ENCODE measurements around the gene SEMG2. TPM values are rescaled to one million over a fixed set of nuclear protein-coding genes. Genes with fewer than 3 reads are reported as not detected.

The SEMG2 gene
- total and polyA plus RNA-seq, 2 donors (not counting 1 experiment from before 2014, with no cell fraction given): not detected

- WGBS (ENCODE audit: insufficient coverage): no CpG with 5 or more reads among the region's 2 CpGs
- no peaks in the 10 kb centered on the region for H4K20me1 ChIP-seq (ENCODE audit: control insufficient read depth, insufficient read depth, low read length, poor library complexity, severe bottlenecking)
- H3K79me2 ChIP-seq (ENCODE audit: control insufficient read depth, insufficient read depth, low read length): no peaks in the 10 kb centered on the region
- ChIA-PET CTCF (no interaction called here), POLR2A (no interaction called here)
- H3K4me3 ChIP-seq (ENCODE audit: control extremely low read depth in 1 of 5, extremely low read depth in 1 of 5, insufficient read depth in 1 of 5, low read depth in 2 of 5, low read length in 4 of 5): no peak overlapping the region
- H3K4me2 ChIP-seq (replicated peaks; ENCODE audit: low read depth, low read length, poor library complexity, severe bottlenecking): no peak overlapping the region
- H3K4me1 Mint-ChIP-seq: no peaks in the 10 kb centered on the region
- H3K27ac ChIP-seq (ENCODE audit: low read length in 2 of 2): no peak overlapping the region
- no peak for TF ChIP-seq EZH2 (IDR thresholded peaks at IDR 0.05; ENCODE audit: borderline replicate concordance, insufficient read depth, low read depth, low read length, poor library complexity, severe bottlenecking)
- TF ChIP-seq, protein P1, sequence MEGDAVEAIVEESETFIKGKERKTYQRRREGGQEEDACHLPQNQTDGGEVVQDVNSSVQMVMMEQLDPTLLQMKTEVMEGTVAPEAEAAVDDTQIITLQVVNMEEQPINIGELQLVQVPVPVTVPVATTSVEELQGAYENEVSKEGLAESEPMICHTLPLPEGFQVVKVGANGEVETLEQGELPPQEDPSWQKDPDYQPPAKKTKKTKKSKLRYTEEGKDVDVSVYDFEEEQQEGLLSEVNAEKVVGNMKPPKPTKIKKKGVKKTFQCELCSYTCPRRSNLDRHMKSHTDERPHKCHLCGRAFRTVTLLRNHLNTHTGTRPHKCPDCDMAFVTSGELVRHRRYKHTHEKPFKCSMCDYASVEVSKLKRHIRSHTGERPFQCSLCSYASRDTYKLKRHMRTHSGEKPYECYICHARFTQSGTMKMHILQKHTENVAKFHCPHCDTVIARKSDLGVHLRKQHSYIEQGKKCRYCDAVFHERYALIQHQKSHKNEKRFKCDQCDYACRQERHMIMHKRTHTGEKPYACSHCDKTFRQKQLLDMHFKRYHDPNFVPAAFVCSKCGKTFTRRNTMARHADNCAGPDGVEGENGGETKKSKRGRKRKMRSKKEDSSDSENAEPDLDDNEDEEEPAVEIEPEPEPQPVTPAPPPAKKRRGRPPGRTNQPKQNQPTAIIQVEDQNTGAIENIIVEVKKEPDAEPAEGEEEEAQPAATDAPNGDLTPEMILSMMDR (IDR thresholded peaks at IDR 0.05): no peak
- no peak overlapping the region for H3K27ac Mint-ChIP-seq
- H3K27me3 ChIP-seq (replicated peaks in 1 of 4; ENCODE audit: control extremely low read depth in 1 of 4, control insufficient read depth in 3 of 4, insufficient read depth in 4 of 4, low read length in 3 of 4): peaks cover 0 to 14% (median 2%) of the 10 kb centered on the region in 4 experiments
- H2AFZ ChIP-seq (ENCODE audit: insufficient read depth, low read depth, low read length, poor library complexity, severe bottlenecking): no peak overlapping the region
- peaks cover 38% of the 10 kb centered on the region for H3K27me3 Mint-ChIP-seq
- H3K4me1 ChIP-seq (ENCODE audit: control insufficient read depth in 2 of 2, insufficient read depth in 2 of 2, low read length in 2 of 2): no peaks in the 10 kb centered on the region
- no peaks in the 10 kb centered on the region for H3K36me3 ChIP-seq (replicated peaks in 1 of 2; ENCODE audit: control extremely low read depth in 1 of 2, control insufficient read depth in 1 of 2, extremely low read depth in 1 of 2, insufficient read depth in 2 of 2, low read length in 1 of 2)
- DNase-seq (no peak), ATAC-seq (ENCODE audit: low read depth) (no peak)
- no peak overlapping the region for H3K4me3 Mint-ChIP-seq
- no peak overlapping the region for H3K9ac ChIP-seq (ENCODE audit: low read length)
- intact Hi-C loops (cut with micrococcal nuclease): no loop called here
- H3K9me3 ChIP-seq (ENCODE audit: control extremely low read depth in 1 of 3, control insufficient read depth in 2 of 3, insufficient read depth in 1 of 3, low read length in 2 of 3): peaks cover 0 to 14% (median 11%) of the 10 kb centered on the region in 3 donors
- H3K9me3 Mint-ChIP-seq (ENCODE audit: insufficient read depth): peaks cover 6% of the 10 kb centered on the region
These were observed 17.0 kb downstream of the SEMG2 start for GRCh38 chr20:45238139-45238538.

DNA sequence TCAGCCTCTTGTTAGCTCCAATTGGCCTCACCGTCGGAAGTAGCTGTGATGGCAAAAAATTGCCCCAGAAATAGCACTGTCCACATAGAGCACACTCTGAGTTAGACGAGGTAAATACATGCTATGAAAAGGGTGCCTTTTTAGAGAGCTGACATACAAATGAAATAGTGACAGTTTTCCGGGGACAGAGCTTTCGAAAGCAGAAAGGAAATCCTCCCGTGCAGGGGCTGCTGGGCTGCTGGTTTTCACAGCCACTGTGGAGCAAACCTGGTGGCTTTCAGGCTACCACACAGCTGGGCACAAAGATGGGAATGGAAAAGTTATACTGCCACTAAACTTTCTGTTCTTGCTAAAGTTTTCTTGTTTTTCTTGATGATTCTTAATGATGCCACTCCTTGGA lies 24.9 kb downstream of the SEMG2 start:
- WGBS (ENCODE audit: insufficient coverage): 45% methylated on average over 5 of the region's 6 CpGs
- Histone ChIP-seq H3K4me2 (replicated peaks; ENCODE audit: low read depth, low read length, poor library complexity, severe bottlenecking) (no peak overlapping the region), H3K9me3 (ENCODE audit: control extremely low read depth in 1 of 3, control insufficient read depth in 2 of 3, insufficient read depth in 1 of 3, low read length in 2 of 3) (no peaks in the 10 kb centered on the region), H4K20me1 (ENCODE audit: control insufficient read depth, insufficient read depth, low read length, poor library complexity, severe bottlenecking) (no peaks in the 10 kb centered on the region), H3K4me3 (ENCODE audit: control extremely low read depth in 1 of 5, extremely low read depth in 1 of 5, insufficient read depth in 1 of 5, low read depth in 2 of 5, low read length in 4 of 5) (no peak overlapping the region), H3K36me3 (replicated peaks in 1 of 2; ENCODE audit: control extremely low read depth in 1 of 2, control insufficient read depth in 1 of 2, extremely low read depth in 1 of 2, insufficient read depth in 2 of 2, low read length in 1 of 2) (no peaks in the 10 kb centered on the region), H3K79me2 (ENCODE audit: control insufficient read depth, insufficient read depth, low read length) (no peaks in the 10 kb centered on the region), H2AFZ (ENCODE audit: insufficient read depth, low read depth, low read length, poor library complexity, severe bottlenecking) (no peak overlapping the region), H3K9ac (ENCODE audit: low read length) (no peak overlapping the region), H3K27ac (ENCODE audit: low read length in 2 of 2) (no peak overlapping the region), H3K4me1 (ENCODE audit: control insufficient read depth in 2 of 2, insufficient read depth in 2 of 2, low read length in 2 of 2) (no peaks in the 10 kb centered on the region), H3K27me3 (replicated peaks in 1 of 4; ENCODE audit: control extremely low read depth in 1 of 4, control insufficient read depth in 3 of 4, insufficient read depth in 4 of 4, low read length in 3 of 4) (peaks cover 0 to 33% (median 12%) of the 10 kb centered on the region in 4 experiments)
- Mint-ChIP-seq H3K9me3 (ENCODE audit: insufficient read depth) (no peaks in the 10 kb centered on the region), H3K4me3 (no peak overlapping the region), H3K27ac (no peak overlapping the region), H3K27me3 (peaks cover 61% of the 10 kb centered on the region), H3K4me1 (no peaks in the 10 kb centered on the region)
- ChIA-PET CTCF (interaction anchor here (1.2 kb wide), 1 partner anchor 73 kb away, joined by 3 read pairs; no protein-coding TSS in a partner anchor), POLR2A (no interaction called here)
- DNase-seq (no peak), ATAC-seq (ENCODE audit: low read depth) (no peak)
- intact Hi-C loops (cut with micrococcal nuclease): no loop called here
- no peak for TF ChIP-seq EZH2 (IDR thresholded peaks at IDR 0.05; ENCODE audit: borderline replicate concordance, insufficient read depth, low read depth, low read length, poor library complexity, severe bottlenecking)
- TF ChIP-seq, protein P1 (IDR thresholded peaks at IDR 0.05): no peak

All from B cell (primary cell).